ENCODE measurements around the gene HSPB6.

- TF ChIP-seq POLR2A (IDR thresholded peaks at IDR 0.05) (no peak), CTCF (IDR thresholded peaks at IDR 0.05) (no peak)
These were observed 2.9 kb upstream of the HSPB6 start for GRCh38 chr19:35759697-35760096.

Data from adrenal gland (tissue), 5 donors.